Pancreas (tissue), 10 donors: ENCODE measurements around the gene ADIPOQ. TPM values are rescaled to one million over a fixed set of nuclear protein-coding genes. Genes with fewer than 3 reads are reported as not detected.

Source experiments
- ATAC-seq, 4 donors: fragments of 200-7000 bp; cut with Tn5 transposase; one replicate each; pipeline versions ENCODE4 v1.8.0 to v1.9.1; 2020; ENCODE audit warnings: mild to moderate bottlenecking in 4 of 4, moderate library complexity in 4 of 4
- DNase-seq, 6 donors: peaks; one replicate each; pipeline ENCODE4 v3.0.0-alpha.2; 2020
- FAIRE-seq: peaks from 2 replicates; lab custom pipeline; 2012; peaks lifted over from hg19 to GRCh38; lab: Jason Lieb, UNC
- H3K27ac ChIP-seq, 4 donors: fragments of 200-600 bp; sonication (generic); 1 replicate in 3 of 4; 2 replicates in 1 of 4; pipeline versions ENCODE4 v1.5.0 to v1.8.0; 2020
- H3K27me3 ChIP-seq, 4 donors: fragments of 200-600 bp; one replicate each; pipeline ENCODE4 v1.8.0; 2021
- H3K36me3 ChIP-seq, 3 donors: fragments of 200-600 bp; sonication (generic) in 1 of 3; one replicate each; pipeline versions ENCODE4 v1.5.0 to v1.8.0; 2020 to 2021
- H3K4me1 ChIP-seq, 3 donors: fragments of 200-600 bp; one replicate each; pipeline ENCODE4 v1.8.0; 2021
- H3K4me3 ChIP-seq, 4 donors: fragments of 200-600 bp; sonication (generic) in 2 of 4; one replicate each; pipeline versions ENCODE4 v1.5.0 to v1.8.0; 2020 to 2021
- H3K9me3 ChIP-seq, 4 donors: fragments of 200-600 bp; one replicate each; pipeline ENCODE4 v1.8.0; 2021
- CTCF ChIP-seq, 4 donors: fragments of 200-600 bp; sonication (generic) in 3 of 4; IDR thresholded peaks; one replicate each; pipeline versions ENCODE4 v1.5.0 to v1.8.0; 2021; ENCODE audit warnings: antibody characterized with exemption in 4 of 4
- WGBS, 2 donors: extraction: QIAGEN DNeasy Blood & Tissue Kit; methylation state at CpG; one replicate each; pipeline ENCODE4 v1.1.7; 2013; 5-methylcytosine and 5-hydroxymethylcytosine counted together
- intact Hi-C, 3 donors: fragments of 100-400 bp; cut with DNase I; formaldehyde crosslinking; loops; one replicate each; pipeline versions ENCODE4 v1.11.1 to v1.14.2; 2022
- polyA plus RNA-seq, 2 donors: library from polyadenylated mRNA; stranded (reverse); fragments of 200-250 nt; gene quantifications; one replicate each; pipeline ENCODE4 v1.2.3, GENCODE V29; 2013
- total RNA-seq, 6 donors: library from RNA; stranded (reverse); fragmentation: NEBNext Ultra II Directional in 4 of 6; extraction: Animal tissue kit (Norgen Biotek cat#: 25700) in 4 of 6; gene quantifications; one replicate each; pipeline versions ENCODE4 v1.2.1 to v1.2.4, GENCODE V29; 2021 to 2023
- donor health status: healthy with polysubstance abuse.
- donor health status: DM: no; HTN: no; CAD: no; lungs with moderate emphysema.
- donor health status: DM: no; HTN: no; CAD: no.
- donor health status: control.
- donor health status: control.
- donor health status: Bipolar disorder and iron deficiency.
- donor health status: DM: yes; HTN: yes; CAD: no.
- donor health status: DM: no; HTN: no; CAD: no.
- donor health status: DM: no; HTN: no; CAD: no.
- donor health status: DM: yes; HTN: yes; CAD: no.

Gene ADIPOQ
- total and polyA plus RNA-seq, 8 donors, result 0.03 to 15.1 (median 0.72) TPM

- WGBS, 2 donors, result 20% methylated on average over 14 of the region's 14 CpGs
- Histone ChIP-seq H3K27ac (no peak overlapping the region), H3K4me3 (peak overlapping the region in 2 of 4 donors; percentile 55 to 63), H3K27me3 (peaks cover 0 to 32% (median 4%) of the 10 kb centered on the region in 4 donors), H3K4me1 (no peaks in the 10 kb centered on the region), H3K36me3 (no peaks in the 10 kb centered on the region), H3K9me3 (no peaks in the 10 kb centered on the region)
- no peak for TF ChIP-seq CTCF (IDR thresholded peaks at IDR 0.05)
- FAIRE-seq, result no peak
- DNase-seq, result peak in 1 of 6 donors; percentile 51
- intact Hi-C loops, result no loop called here
- peak; percentile 23 to 36 (median 31) for ATAC-seq
Observed at GRCh38 chr3:186826410-186826975, 16.0 kb upstream of the ADIPOQ start.

- 1 to 2% methylated on average over 79 to 80 of the region's 80 CpGs for WGBS, 2 donors
- Histone ChIP-seq H3K36me3 (no peaks in the 10 kb centered on the region), H3K9me3 (no peaks in the 10 kb centered on the region), H3K4me1 (no peaks in the 10 kb centered on the region), H3K27ac (no peak overlapping the region), H3K4me3 (peak overlapping the region; percentile 44 to 63 (median 55)), H3K27me3 (peaks cover 0 to 32% (median 4%) of the 10 kb centered on the region in 4 donors)
- no peak for FAIRE-seq
- intact Hi-C loops, result no loop called here
- ATAC-seq, result peak; percentile 96 to 99 (median 98)
- DNase-seq, result peak; percentile 69 to 93 (median 87)
- TF ChIP-seq CTCF (IDR thresholded peaks at IDR 0.05), result no peak
Observed at GRCh38 chr3:186826976-186827857, 15.3 kb upstream of the ADIPOQ start.

GRCh38 chr3:186828340-186828739 lies 14.2 kb upstream of the ADIPOQ start:
- FAIRE-seq (no peak), DNase-seq (no peak), ATAC-seq (no peak)
- Histone ChIP-seq H3K4me3 (no peak overlapping the region), H3K27ac (no peak overlapping the region), H3K9me3 (no peaks in the 10 kb centered on the region), H3K4me1 (no peaks in the 10 kb centered on the region), H3K27me3 (peaks cover 0 to 38% (median 4%) of the 10 kb centered on the region in 4 donors), H3K36me3 (no peaks in the 10 kb centered on the region)
- TF ChIP-seq CTCF (IDR thresholded peaks at IDR 0.05), result no peak
- intact Hi-C loops, result no loop called here
- 19 to 22% methylated on average over 5 of the region's 5 CpGs for WGBS, 2 donors

- 52 to 63% methylated on average over 4 of the region's 4 CpGs for WGBS, 2 donors
- DNase-seq, result no peak
- no peak for ATAC-seq
- no peak overlapping the region for H3K4me3 ChIP-seq
- H3K4me1 ChIP-seq, result no peaks in the 10 kb centered on the region
- H3K27me3 ChIP-seq, result peaks cover 0 to 30% (median 4%) of the 10 kb centered on the region in 4 donors
- no peak for TF ChIP-seq CTCF (IDR thresholded peaks at IDR 0.05)
- no peaks in the 10 kb centered on the region for H3K36me3 ChIP-seq
- H3K27ac ChIP-seq, result no peak overlapping the region
- intact Hi-C loops, result no loop called here
- no peaks in the 10 kb centered on the region for H3K9me3 ChIP-seq
- no peak for FAIRE-seq
Observed at GRCh38 chr3:186831798-186832197, 10.7 kb upstream of the ADIPOQ start.
